ENCODE measurements around the gene MFSD6.
"Not testable (repeated sequence)": the region's sequence is repeated elsewhere in the genome, so short reads cannot be mapped to it uniquely, and the experiment has no call there.

Gene MFSD6

GRCh38 chr2:190509895-190510294, 101.7 kb downstream of the MFSD6 start:
- not testable (repeated sequence) for H3K27ac Mint-ChIP-seq; H3K4me1 Mint-ChIP-seq (ENCODE audit: low read depth in 2 of 2); H3K27me3 Mint-ChIP-seq; ATAC-seq (replicated peaks); DNase-seq; H3K9me3 Mint-ChIP-seq; H3K4me3 Mint-ChIP-seq
- H3K36me3 Mint-ChIP-seq (ENCODE audit: insufficient read depth), result peaks cover 29% of the 10 kb centered on the region

- no peak for ATAC-seq (replicated peaks)
- peaks cover 7 to 16% of the 10 kb centered on the region in 2 donors for H3K4me1 Mint-ChIP-seq (ENCODE audit: low read depth in 2 of 2)
Measured at GRCh38 chr2:190511104-190511503, 102.9 kb downstream of the MFSD6 start.

GRCh38 chr2:190512539-190513095, 104.5 kb downstream of the MFSD6 start:
- DNase-seq (no peak), ATAC-seq (replicated peaks) (no peak)
- Mint-ChIP-seq H3K9me3 (no peaks in the 10 kb centered on the region), H3K4me3 (no peak overlapping the region), H3K4me1 (ENCODE audit: low read depth in 2 of 2) (peaks cover 6 to 18% of the 10 kb centered on the region in 2 donors), H3K36me3 (ENCODE audit: insufficient read depth) (peaks cover 10% of the 10 kb centered on the region), H3K27me3 (no peaks in the 10 kb centered on the region), H3K27ac (peak overlapping the region in 1 of 2 donors; percentile 72)

More at GRCh38 chr2:190511104-190511503, 102.9 kb downstream of the MFSD6 start:
- Mint-ChIP-seq H3K27me3 (no peaks in the 10 kb centered on the region), H3K36me3 (ENCODE audit: insufficient read depth) (peaks cover 24% of the 10 kb centered on the region), H3K9me3 (no peaks in the 10 kb centered on the region), H3K4me3 (no peak overlapping the region), H3K27ac (peak overlapping the region; percentile 38 to 41)
- DNase-seq, result no peak

- no peaks in the 10 kb centered on the region for H3K9me3 Mint-ChIP-seq
- no peak for DNase-seq
- peaks cover 6 to 18% of the 10 kb centered on the region in 2 donors for H3K4me1 Mint-ChIP-seq (ENCODE audit: low read depth in 2 of 2)
- H3K36me3 Mint-ChIP-seq (ENCODE audit: insufficient read depth), result peaks cover 10% of the 10 kb centered on the region
- no peak overlapping the region for H3K4me3 Mint-ChIP-seq
- no peaks in the 10 kb centered on the region for H3K27me3 Mint-ChIP-seq
- H3K27ac Mint-ChIP-seq, result peak overlapping the region; percentile 33 to 44
- no peak for ATAC-seq (replicated peaks)
Measured at GRCh38 chr2:190513877-190514276, 105.7 kb downstream of the MFSD6 start.

GRCh38 chr2:190514676-190515075, 106.5 kb downstream of the MFSD6 start:
- DNase-seq (no peak), ATAC-seq (replicated peaks) (no peak)
- H3K9me3 Mint-ChIP-seq, result no peaks in the 10 kb centered on the region
- peak overlapping the region in 1 of 2 donors; percentile 38 for H3K4me3 Mint-ChIP-seq
- peak overlapping the region in 1 of 2 donors; percentile 59 for H3K27ac Mint-ChIP-seq
- H3K27me3 Mint-ChIP-seq, result no peaks in the 10 kb centered on the region
- H3K4me1 Mint-ChIP-seq (ENCODE audit: low read depth in 2 of 2), result peaks cover 6 to 18% of the 10 kb centered on the region in 2 donors
- peaks cover 10% of the 10 kb centered on the region for H3K36me3 Mint-ChIP-seq (ENCODE audit: insufficient read depth)

- peaks cover 3% of the 10 kb centered on the region for H3K36me3 Mint-ChIP-seq (ENCODE audit: insufficient read depth)
- H3K4me1 Mint-ChIP-seq (ENCODE audit: low read depth in 2 of 2), result peaks cover 12 to 25% of the 10 kb centered on the region in 2 donors
- no peak for DNase-seq
- peak overlapping the region in 1 of 2 donors; percentile 38 for H3K4me3 Mint-ChIP-seq
- peak; percentile 58 for ATAC-seq (replicated peaks)
- H3K9me3 Mint-ChIP-seq, result no peaks in the 10 kb centered on the region
- no peaks in the 10 kb centered on the region for H3K27me3 Mint-ChIP-seq
- H3K27ac Mint-ChIP-seq, result peak overlapping the region in 1 of 2 donors; percentile 59
Measured at GRCh38 chr2:190515687-190516086, 107.5 kb downstream of the MFSD6 start.

GRCh38 chr2:190517468-190517867, 109.3 kb downstream of the MFSD6 start:
- no peak for DNase-seq
- Mint-ChIP-seq H3K4me1 (ENCODE audit: low read depth in 2 of 2) (peaks cover 18 to 36% of the 10 kb centered on the region in 2 donors), H3K36me3 (ENCODE audit: insufficient read depth) (no peaks in the 10 kb centered on the region), H3K27me3 (no peaks in the 10 kb centered on the region), H3K4me3 (no peak overlapping the region), H3K27ac (no peak overlapping the region), H3K9me3 (no peaks in the 10 kb centered on the region)
- ATAC-seq (replicated peaks), result no peak

- no peak for DNase-seq
- no peaks in the 10 kb centered on the region for H3K9me3 Mint-ChIP-seq
- H3K36me3 Mint-ChIP-seq (ENCODE audit: insufficient read depth), result peaks cover 9% of the 10 kb centered on the region
- H3K4me1 Mint-ChIP-seq (ENCODE audit: low read depth in 2 of 2), result peaks cover 17 to 28% of the 10 kb centered on the region in 2 donors
- H3K4me3 Mint-ChIP-seq, result no peak overlapping the region
- ATAC-seq (replicated peaks), result peak; percentile 89
- peak overlapping the region; percentile 21 to 77 for H3K27ac Mint-ChIP-seq
- no peaks in the 10 kb centered on the region for H3K27me3 Mint-ChIP-seq
Measured at GRCh38 chr2:190519975-190520767, 112.0 kb downstream of the MFSD6 start.

GRCh38 chr2:190524928-190525327, 116.8 kb downstream of the MFSD6 start:
- Mint-ChIP-seq H3K27me3 (no peaks in the 10 kb centered on the region), H3K4me1 (ENCODE audit: low read depth in 2 of 2) (peaks cover 27 to 35% of the 10 kb centered on the region in 2 donors), H3K36me3 (ENCODE audit: insufficient read depth) (peaks cover 9% of the 10 kb centered on the region), H3K9me3 (no peaks in the 10 kb centered on the region), H3K27ac (no peak overlapping the region), H3K4me3 (no peak overlapping the region)
- ATAC-seq (replicated peaks) (no peak), DNase-seq (no peak)

GRCh38 chr2:190526105-190526750, 118.1 kb downstream of the MFSD6 start:
- Mint-ChIP-seq H3K36me3 (ENCODE audit: insufficient read depth) (peaks cover 9% of the 10 kb centered on the region), H3K4me3 (no peak overlapping the region), H3K9me3 (no peaks in the 10 kb centered on the region), H3K27ac (no peak overlapping the region), H3K4me1 (ENCODE audit: low read depth in 2 of 2) (peaks cover 16 to 25% of the 10 kb centered on the region in 2 donors), H3K27me3 (no peaks in the 10 kb centered on the region)
- no peak for ATAC-seq (replicated peaks)
- DNase-seq, result no peak

- Mint-ChIP-seq H3K27me3 (no peaks in the 10 kb centered on the region), H3K27ac (peak overlapping the region in 1 of 2 donors; percentile 32), H3K36me3 (ENCODE audit: insufficient read depth) (peaks cover 9% of the 10 kb centered on the region), H3K9me3 (no peaks in the 10 kb centered on the region), H3K4me1 (ENCODE audit: low read depth in 2 of 2) (peaks cover 15 to 20% of the 10 kb centered on the region in 2 donors), H3K4me3 (no peak overlapping the region)
- no peak for DNase-seq
- ATAC-seq (replicated peaks), result no peak
Measured at GRCh38 chr2:190527214-190527613, 119.1 kb downstream of the MFSD6 start.

- Mint-ChIP-seq H3K27ac (no peak overlapping the region), H3K36me3 (ENCODE audit: insufficient read depth) (peaks cover 9% of the 10 kb centered on the region), H3K27me3 (no peaks in the 10 kb centered on the region), H3K4me1 (ENCODE audit: low read depth in 2 of 2) (peaks cover 20% of the 10 kb centered on the region in 2 donors), H3K9me3 (no peaks in the 10 kb centered on the region), H3K4me3 (no peak overlapping the region)
- ATAC-seq (replicated peaks), result no peak
- no peak for DNase-seq
Measured at GRCh38 chr2:190527918-190528317, 119.8 kb downstream of the MFSD6 start.

GRCh38 chr2:190528521-190529001, 120.4 kb downstream of the MFSD6 start:
- Mint-ChIP-seq H3K4me1 (ENCODE audit: low read depth in 2 of 2) (peaks cover 24 to 25% of the 10 kb centered on the region in 2 donors), H3K27ac (peak overlapping the region in 1 of 2 donors; percentile 0), H3K4me3 (no peak overlapping the region), H3K27me3 (no peaks in the 10 kb centered on the region), H3K36me3 (ENCODE audit: insufficient read depth) (peaks cover 9% of the 10 kb centered on the region), H3K9me3 (no peaks in the 10 kb centered on the region)
- DNase-seq (no peak), ATAC-seq (replicated peaks) (no peak)
